PFSK-1 (cell line): ENCODE results near the gene PEX11G.

Experiments
- FOXP2 ChIP-seq: optimal IDR thresholded peaks from 2 replicates; pipeline ENCODE3; 2011; ENCODE audit warnings: borderline replicate concordance, control low read depth, inconsistent platforms; ENCODE audit not compliant: insufficient read depth; ENCODE audit errors: extremely low read length, extremely low read depth
- POLR2AphosphoS5 ChIP-seq: IDR thresholded peaks from 2 replicates; pipeline ENCODE4 v1.6.1; 2012; ENCODE audit warnings: low read depth, mild to moderate bottlenecking, control low read depth, low read length, moderate library complexity
- REST ChIP-seq, 2 experiments: IDR thresholded peaks; 2 replicates each; pipeline versions ENCODE4 v1.6.1 to v1.8.0; 2011 to 2012; ENCODE audit warnings: low read depth in 2 of 2, low read length in 2 of 2, control low read depth in 1 of 2, inconsistent platforms in 1 of 2, mild to moderate bottlenecking in 1 of 2, moderate library complexity in 1 of 2; ENCODE audit not compliant: insufficient read depth in 1 of 2
- TAF1 ChIP-seq: IDR thresholded peaks from 2 replicates; pipeline ENCODE4 v1.6.1; 2012; ENCODE audit warnings: low read length, control low read depth, borderline replicate concordance; ENCODE audit not compliant: insufficient read depth

GRCh38 chr19:7515110-7515644 is 26.3 kb upstream of the PEX11G start:
- TF ChIP-seq POLR2AphosphoS5 = no peak
- no peak for TF ChIP-seq REST (IDR thresholded peaks at IDR 0.05; ENCODE audit: insufficient read depth in 1 of 2, low read depth in 2 of 2, low read length in 2 of 2)
- no peak for TF ChIP-seq TAF1
- TF ChIP-seq FOXP2 = no peak
